HepG2 (cell line): Measurements from ENCODE around the gene CELA2B. TPM values are rescaled to one million over a fixed set of nuclear protein-coding genes. Genes with fewer than 3 reads are reported as not detected.

ENCODE experiments used
- ATAC-seq: fragments of 200-7000 bp; cut with Tn5 transposase; 3 replicates; pipeline ENCODE4 v1.9.1; 2020; ENCODE audit warnings: mild to moderate bottlenecking, moderate library complexity
- BruUV-seq: library from RNA; stranded (reverse); fragments of 400-500 nt; replicated peaks from 2 replicates; lab custom pipeline; 2021; lab: Mats Ljungman, UMichigan
- CTCF ChIA-PET: fragments of 300-600 bp; formaldehyde crosslinking; extraction: SDS; loops from one replicate; lab custom pipeline; 2021; ENCODE audit warnings: low total read pairs, inconsistent platforms, low intra/inter-chr PET ratio; lab: Yijun Ruan, JAX
- POLR2A ChIA-PET: fragments of 350-600 bp; sonication (Branson Sonifier 250); formaldehyde crosslinking; loops from one replicate; lab custom pipeline; 2020; ENCODE audit warnings: antibody characterized with exemption, inconsistent platforms; lab: Yijun Ruan, JAX
- DNase-seq: peaks from one replicate; pipeline ENCODE4 v3.0.0-alpha.2; 2015; ENCODE audit warnings: low spot score
- FAIRE-seq: peaks from 3 replicates; lab custom pipeline; 2011; peaks lifted over from hg19 to GRCh38; lab: Jason Lieb, UNC
- H2AFZ ChIP-seq: one replicate; pipeline ENCODE4 v1.6.1; 2011; ENCODE audit warnings: low read length, inconsistent platforms
- H3K27ac ChIP-seq: fragments of 300-600 bp; 3 replicates; pipeline ENCODE4 v1.8.0; 2011; ENCODE audit warnings: mixed run types, mild to moderate bottlenecking, mixed read lengths, low read length, inconsistent platforms; ENCODE audit not compliant: insufficient read depth; ENCODE audit errors: extremely low read length
- H3K27me3 ChIP-seq, 2 experiments: fragments of 200-600 bp in 1 of 2; 2 replicates in 1 of 2; 3 replicates in 1 of 2; pipeline versions ENCODE4 v1.6.0 to v1.8.0; 2011; ENCODE audit warnings: low read length in 2 of 2, mild to moderate bottlenecking in 2 of 2, moderate library complexity in 2 of 2, inconsistent platforms in 1 of 2; ENCODE audit not compliant: insufficient read depth in 2 of 2, control insufficient read depth in 1 of 2
- H3K36me3 ChIP-seq, 2 experiments: fragments of 200-600 bp in 1 of 2; replicated peaks in 1 of 2; 2 replicates in 1 of 2; 3 replicates in 1 of 2; pipeline versions ENCODE4 v1.5.1 to v1.8.0; 2011; ENCODE audit warnings: low read length in 2 of 2, inconsistent platforms in 1 of 2; ENCODE audit not compliant: insufficient read depth in 2 of 2, control insufficient read depth in 1 of 2
- H3K4me1 ChIP-seq: 2 replicates; pipeline ENCODE4 v1.5.1; 2012; ENCODE audit warnings: low read length, inconsistent platforms; ENCODE audit not compliant: insufficient read depth
- H3K4me2 ChIP-seq: 2 replicates; pipeline ENCODE4 v1.6.0; 2011; ENCODE audit warnings: low read depth, low read length, inconsistent platforms
- H3K4me3 ChIP-seq, 3 experiments: fragments of 200-600 bp in 1 of 3; sonication (generic), shearing (Covaris generic) in 1 of 3; replicated peaks in 1 of 3; 2 replicates each; pipeline ENCODE4 v1.5.1; 2011 to 2016; ENCODE audit warnings: low read length in 3 of 3, inconsistent platforms in 2 of 3, low read depth in 2 of 3, mild to moderate bottlenecking in 2 of 3, control low read depth in 1 of 3, mixed read lengths in 1 of 3; ENCODE audit not compliant: insufficient read depth in 1 of 3
- H3K79me2 ChIP-seq: one replicate; pipeline ENCODE4 v1.6.1; 2011; ENCODE audit warnings: low read length, inconsistent platforms; ENCODE audit not compliant: insufficient read depth
- H3K9ac ChIP-seq: 2 replicates; pipeline ENCODE4 v1.6.0; 2011; ENCODE audit warnings: mild to moderate bottlenecking, low read depth, low read length, inconsistent platforms; ENCODE audit not compliant: insufficient read depth
- H3K9me3 ChIP-seq: 2 replicates; pipeline ENCODE4 v1.5.1; 2012; ENCODE audit warnings: mild to moderate bottlenecking, low read length
- H4K20me1 ChIP-seq: 2 replicates; pipeline ENCODE4 v1.6.0; 2011; ENCODE audit warnings: inconsistent platforms, mild to moderate bottlenecking, low read length, moderate library complexity; ENCODE audit not compliant: insufficient read depth
- PLRG1 ChIP-seq: fragments of 450-650 bp; conservative IDR thresholded peaks from 2 replicates; pipeline ENCODE4 v1.6.1; 2016
- PRPF4 ChIP-seq: fragments of 200-400 bp; formaldehyde crosslinking; IDR thresholded peaks from 2 replicates; pipeline ENCODE4 v1.6.1; 2016; ENCODE audit warnings: low read length, low read depth; ENCODE audit not compliant: poor library complexity, severe bottlenecking
- RBFOX2 ChIP-seq: fragments of 200-400 bp; formaldehyde crosslinking; IDR thresholded peaks from 2 replicates; pipeline ENCODE4 v1.6.1; 2017; ENCODE audit warnings: low read depth, mild to moderate bottlenecking, low read length
- WGBS: methylation state at CpG from one replicate; pipeline ENCODE4 v1.1.6; 2017; ENCODE audit warnings: low lambda C conversion rate; 5-methylcytosine and 5-hydroxymethylcytosine counted together
- in situ Hi-C: cut with HindIII; loops from 2 replicates; pipeline ENCODE4 v1.10.0; 2017; ENCODE audit warnings: low pct_unique_long_range_greater_than_20kb; ENCODE audit not compliant: extremely low pct_ligation_motif_present
- intact Hi-C: fragments of 100-400 bp; cut with micrococcal nuclease; formaldehyde crosslinking; loops from one replicate; pipeline ENCODE4 v1.10.0; 2022; ENCODE audit not compliant: unreplicated experiment
- polyA plus RNA-seq, 8 experiments: library from polyadenylated mRNA; depleted of rRNA in 3 of 8; stranded (reverse) in 7 of 8; unstranded in 1 of 8; fragments of >200 nt; fragmentation: Illumina TruSeq in 4 of 8; extraction: Trizol in 4 of 8; gene quantifications; 2 replicates each; pipeline versions ENCODE4 v1.2.1 to v1.2.3, GENCODE V29; 2011 to 2016; ENCODE audit warnings: low read depth in 4 of 8, missing spikeins in 1 of 8, mixed read lengths in 1 of 8; ENCODE audit not compliant: insufficient read depth in 1 of 8
- total RNA-seq, 5 experiments: library from RNA; depleted of rRNA; stranded (reverse); fragments of >200 nt; fragmentation: Illumina TruSeq; extraction: Trizol; gene quantifications; 2 replicates each; pipeline ENCODE4 v1.2.3, GENCODE V29; 2016; ENCODE audit warnings: low read depth in 1 of 5
- TF ChIP-seq, protein P1 (sequence below), 2 experiments: sonication (generic) in 1 of 2; formaldehyde crosslinking in 1 of 2; IDR thresholded peaks; 2 replicates each; pipeline versions ENCODE4 v1.4.0 to v1.6.1; 2016 to 2020; ENCODE audit warnings: borderline replicate concordance in 1 of 2, low read depth in 1 of 2, mild to moderate bottlenecking in 1 of 2, missing genetic modification reagents in 1 of 2

Gene CELA2B
- total and polyA plus RNA-seq, 2 of the 13 experiments (the other 11 are each of a cell fraction or from before 2014, with no cell fraction given), result not detected

DNA sequence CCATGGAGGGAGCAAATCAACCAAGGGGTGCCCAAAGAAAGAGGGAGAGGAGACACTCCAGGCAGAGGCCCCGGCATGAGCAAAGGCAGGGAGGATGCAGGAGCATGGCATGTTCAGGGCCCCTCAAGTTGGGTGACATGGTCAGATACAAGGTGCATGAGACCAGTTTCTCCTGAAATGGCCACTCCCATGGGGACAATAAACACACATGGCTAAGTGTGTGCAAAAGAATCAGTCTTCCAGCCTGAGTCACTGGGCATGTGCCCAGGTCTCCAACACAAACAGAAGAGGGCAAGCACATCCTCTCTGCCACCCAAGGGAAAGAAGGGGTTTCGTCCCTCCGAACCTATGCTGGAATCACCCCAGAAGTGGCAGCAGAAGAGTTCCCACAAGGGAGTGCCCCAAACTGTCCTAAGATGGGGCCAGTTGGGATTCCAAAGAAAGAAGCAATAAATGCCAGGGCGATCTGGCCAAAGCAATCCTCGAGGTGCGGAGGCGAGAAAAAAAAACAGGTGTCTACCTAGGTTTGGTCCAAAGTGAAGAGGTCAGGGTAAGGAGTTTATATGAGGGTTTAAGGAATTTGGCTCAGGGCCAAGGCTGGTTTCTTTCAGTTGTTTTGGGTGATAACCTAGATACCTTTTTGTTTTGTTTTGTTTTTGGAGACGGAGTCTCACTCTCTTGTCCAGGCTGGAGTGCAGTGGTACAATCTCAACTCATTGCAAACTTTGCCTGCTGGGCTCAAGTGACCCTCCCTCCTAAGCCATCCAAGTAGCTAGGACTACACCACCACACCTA, 34.9 kb downstream of the CELA2B start:
- TF ChIP-seq PLRG1, result no peak
- TF ChIP-seq, protein P1, sequence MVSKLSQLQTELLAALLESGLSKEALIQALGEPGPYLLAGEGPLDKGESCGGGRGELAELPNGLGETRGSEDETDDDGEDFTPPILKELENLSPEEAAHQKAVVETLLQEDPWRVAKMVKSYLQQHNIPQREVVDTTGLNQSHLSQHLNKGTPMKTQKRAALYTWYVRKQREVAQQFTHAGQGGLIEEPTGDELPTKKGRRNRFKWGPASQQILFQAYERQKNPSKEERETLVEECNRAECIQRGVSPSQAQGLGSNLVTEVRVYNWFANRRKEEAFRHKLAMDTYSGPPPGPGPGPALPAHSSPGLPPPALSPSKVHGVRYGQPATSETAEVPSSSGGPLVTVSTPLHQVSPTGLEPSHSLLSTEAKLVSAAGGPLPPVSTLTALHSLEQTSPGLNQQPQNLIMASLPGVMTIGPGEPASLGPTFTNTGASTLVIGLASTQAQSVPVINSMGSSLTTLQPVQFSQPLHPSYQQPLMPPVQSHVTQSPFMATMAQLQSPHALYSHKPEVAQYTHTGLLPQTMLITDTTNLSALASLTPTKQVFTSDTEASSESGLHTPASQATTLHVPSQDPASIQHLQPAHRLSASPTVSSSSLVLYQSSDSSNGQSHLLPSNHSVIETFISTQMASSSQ (IDR thresholded peaks at IDR 0.05; ENCODE audit: low read depth), result no peak
- TF ChIP-seq, protein P1 (CRISPR knock-in tag; IDR thresholded peaks at IDR 0.05; ENCODE audit: borderline replicate concordance), result no peak
- TF ChIP-seq PRPF4, result no peak
- no peak for TF ChIP-seq RBFOX2
- H2AFZ ChIP-seq, result no peak overlapping the region
- FAIRE-seq (no peak), ATAC-seq (no peak), DNase-seq (no peak)
- H3K4me1 ChIP-seq, result peaks cover 6% of the 10 kb centered on the region; the same call in 1 of the 2 replicates
- H3K79me2 ChIP-seq, result no peaks in the 10 kb centered on the region
- in situ Hi-C loops (no loop called here), intact Hi-C loops (no loop called here)
- H3K4me3 ChIP-seq, result no peak overlapping the region
- no peak overlapping the region for H3K4me2 ChIP-seq
- WGBS, result 98% methylated on average over 8 of the region's 8 CpGs
- H3K36me3 ChIP-seq, result peaks cover 2 to 16% of the 10 kb centered on the region in 2 experiments; a peak in 3 of 5 replicates
- H3K27ac ChIP-seq, result no peak overlapping the region
- no peak overlapping the region for H3K9ac ChIP-seq
- POLR2A ChIA-PET, result no interaction called here
- H4K20me1 ChIP-seq, result no peaks in the 10 kb centered on the region
- H3K27me3 ChIP-seq, result no peaks in the 10 kb centered on the region
- no TSS peak for BruUV-seq
- CTCF ChIA-PET, result no interaction called here
- H3K9me3 ChIP-seq, result no peaks in the 10 kb centered on the region
